K562 (cell line): ENCODE data around the gene ZNF566. TPM values are rescaled to one million over a fixed set of nuclear protein-coding genes. Genes with fewer than 3 reads are reported as not detected.

Source experiments
- FOXP4 ChIP-seq: sonication (generic); formaldehyde crosslinking; IDR thresholded peaks from 2 replicates; pipeline ENCODE4 v1.8.0; 2022; ENCODE audit warnings: mild to moderate bottlenecking, missing genetic modification reagents, borderline replicate concordance
- LARP7 ChIP-seq: fragments of 450-650 bp; IDR thresholded peaks from 2 replicates; pipeline ENCODE4 v1.6.1; 2016
- NR1H2 ChIP-seq: sonication (generic); formaldehyde crosslinking; IDR thresholded peaks from 2 replicates; pipeline ENCODE4 v1.4.0; 2020; ENCODE audit warnings: mild to moderate bottlenecking, missing genetic modification reagents
- RBM17 ChIP-seq: fragments of 200-400 bp; formaldehyde crosslinking; IDR thresholded peaks from 2 replicates; pipeline ENCODE4 v1.6.1; 2017; ENCODE audit warnings: low read depth, mild to moderate bottlenecking, low read length, borderline replicate concordance
- TAF1 ChIP-seq: IDR thresholded peaks from 2 replicates; pipeline ENCODE4 v1.6.1; 2011; ENCODE audit warnings: mild to moderate bottlenecking, low read length, moderate library complexity; ENCODE audit not compliant: insufficient read depth, control insufficient read depth, severe bottlenecking; ENCODE audit errors: extremely low read depth
- ZBTB40 ChIP-seq, 2 experiments: fragments of 450-650 bp in 1 of 2; sonication (generic) in 1 of 2; formaldehyde crosslinking in 1 of 2; IDR thresholded peaks; 2 replicates each; pipeline versions ENCODE4 v1.7.1 to v1.9.0; 2016 to 2022; ENCODE audit warnings: inconsistent platforms in 1 of 2, mild to moderate bottlenecking in 1 of 2, missing genetic modification reagents in 1 of 2
- ZNF274 ChIP-seq: IDR thresholded peaks from 2 replicates; pipeline ENCODE4 v1.6.1; 2011; ENCODE audit warnings: low read depth, mild to moderate bottlenecking, low read length, moderate library complexity, borderline replicate concordance
- ZNF407 ChIP-seq: fragments of 450-650 bp; IDR thresholded peaks from 2 replicates; pipeline ENCODE4 v1.6.1; 2016; ENCODE audit warnings: low read depth
- polyA plus RNA-seq, 8 experiments: library from polyadenylated mRNA; depleted of rRNA in 4 of 8; stranded (reverse) in 5 of 8; unstranded in 3 of 8; fragments of >200 nt; fragmentation: Nextera tagmentation in 2 of 8; fragmentation: Illumina TruSeq in 1 of 8; extraction: Ambion mirVana in 2 of 8; extraction: Trizol in 1 of 8; gene quantifications; 2 replicates each; pipeline versions ENCODE4 v1.2.1 to v1.2.3, GENCODE V29; 2011 to 2014; ENCODE audit warnings: inconsistent platforms in 1 of 8, missing spikeins in 1 of 8
- total RNA-seq, 7 experiments: library from RNA; depleted of rRNA in 6 of 7; stranded (reverse); fragments of >200 nt in 6 of 7; fragmentation: Illumina TruSeq in 2 of 7; extraction: Trizol in 2 of 7; gene quantifications; 2 replicates each; pipeline versions ENCODE4 v1.2.1 to v1.2.3, GENCODE V29; 2011 to 2021; ENCODE audit warnings: low replicate concordance in 1 of 7

The ZNF566 gene
- total and polyA plus RNA-seq, 9 of the 15 experiments (the other 6 are each of a cell fraction or from before 2014, with no cell fraction given), result 5.5 to 11.4 (median 9.7) TPM

- no peak for TF ChIP-seq FOXP4 (CRISPR knock-in tag)
- TF ChIP-seq TAF1, result peak; percentile 29
- TF ChIP-seq ZNF274, result no peak
- no peak for TF ChIP-seq ZNF407
- TF ChIP-seq RBM17, result no peak
- TF ChIP-seq LARP7, result no peak
- 0 out of 2 replicates have a peak, but pooled peaks have one; percentile 10 for TF ChIP-seq ZBTB40 (IDR thresholded peaks at IDR 0.05)
- no peak for TF ChIP-seq ZBTB40 (CRISPR knock-in tag; IDR thresholded peaks at IDR 0.05)
- no peak for TF ChIP-seq NR1H2
These were observed 38.5 kb upstream of the ZNF566 start (continued) for GRCh38 chr19:36527873-36528193.
